ENCODE measurements around the gene NLRX1. TPM values are rescaled to one million over a fixed set of nuclear protein-coding genes. Genes with fewer than 3 reads are reported as not detected.

The NLRX1 gene
- total RNA-seq, 1 experiment from 2014 or later = 7.2 TPM

DNA sequence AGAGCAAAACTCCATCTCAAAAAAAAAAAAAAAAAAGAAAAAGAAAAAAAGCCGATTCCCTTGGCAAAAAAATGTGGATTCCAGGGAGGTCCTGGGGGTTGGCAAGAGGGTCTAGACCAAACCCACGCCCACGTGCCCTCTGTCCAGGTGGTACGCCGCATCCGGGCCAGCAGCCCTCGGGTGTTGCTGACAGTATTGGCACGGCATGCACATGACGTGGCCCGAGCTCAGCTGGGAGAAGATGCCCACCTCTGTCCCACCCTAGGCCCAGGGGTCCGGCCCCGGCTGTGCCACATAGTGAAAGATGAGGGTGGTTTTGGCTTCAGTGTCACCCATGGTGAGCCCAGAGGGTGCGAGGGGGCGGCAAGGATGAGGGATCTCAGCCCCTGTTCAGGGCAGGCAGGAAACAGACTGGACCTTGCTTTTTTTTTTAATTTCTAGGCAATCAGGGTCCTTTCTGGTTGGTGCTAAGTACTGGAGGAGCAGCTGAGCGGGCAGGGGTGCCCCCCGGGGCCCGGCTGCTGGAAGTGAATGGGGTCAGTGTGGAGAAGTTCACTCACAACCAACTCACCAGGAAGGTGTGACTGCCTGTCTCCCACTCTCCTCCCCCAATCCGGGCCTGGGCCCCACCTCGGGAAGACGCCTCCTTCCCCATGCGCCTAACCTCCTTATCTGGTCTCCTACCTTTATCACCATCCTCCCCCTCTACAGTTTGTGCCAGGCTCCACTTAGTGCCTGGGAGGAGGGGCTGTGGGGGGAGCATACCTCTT lies 18.8 kb downstream of the NLRX1 start:
- no peak overlapping the region for H3K27ac Mint-ChIP-seq (ENCODE audit: unreplicated experiment)
- H3K9me3 Mint-ChIP-seq (ENCODE audit: unreplicated experiment) = no peaks in the 10 kb centered on the region
- no peaks in the 10 kb centered on the region for H3K36me3 Mint-ChIP-seq (ENCODE audit: insufficient read depth, unreplicated experiment)
- no TSS peak for BruUV-seq (replicated peaks)
- H3K4me3 ChIP-seq (ENCODE audit: low read depth, low read length) = no peak overlapping the region
- ChIA-PET POLR2A (interaction anchor here (0.6 kb wide), 1 partner anchor 94 kb away, joined by 4 read pairs; no protein-coding TSS in a partner anchor), CTCF (no interaction called here)
- H3K4me1 ChIP-seq = peaks cover 30% of the 10 kb centered on the region
- H3K4me1 Mint-ChIP-seq (ENCODE audit: low read depth, unreplicated experiment) = peaks cover 25% of the 10 kb centered on the region
- TF ChIP-seq, protein P1, sequence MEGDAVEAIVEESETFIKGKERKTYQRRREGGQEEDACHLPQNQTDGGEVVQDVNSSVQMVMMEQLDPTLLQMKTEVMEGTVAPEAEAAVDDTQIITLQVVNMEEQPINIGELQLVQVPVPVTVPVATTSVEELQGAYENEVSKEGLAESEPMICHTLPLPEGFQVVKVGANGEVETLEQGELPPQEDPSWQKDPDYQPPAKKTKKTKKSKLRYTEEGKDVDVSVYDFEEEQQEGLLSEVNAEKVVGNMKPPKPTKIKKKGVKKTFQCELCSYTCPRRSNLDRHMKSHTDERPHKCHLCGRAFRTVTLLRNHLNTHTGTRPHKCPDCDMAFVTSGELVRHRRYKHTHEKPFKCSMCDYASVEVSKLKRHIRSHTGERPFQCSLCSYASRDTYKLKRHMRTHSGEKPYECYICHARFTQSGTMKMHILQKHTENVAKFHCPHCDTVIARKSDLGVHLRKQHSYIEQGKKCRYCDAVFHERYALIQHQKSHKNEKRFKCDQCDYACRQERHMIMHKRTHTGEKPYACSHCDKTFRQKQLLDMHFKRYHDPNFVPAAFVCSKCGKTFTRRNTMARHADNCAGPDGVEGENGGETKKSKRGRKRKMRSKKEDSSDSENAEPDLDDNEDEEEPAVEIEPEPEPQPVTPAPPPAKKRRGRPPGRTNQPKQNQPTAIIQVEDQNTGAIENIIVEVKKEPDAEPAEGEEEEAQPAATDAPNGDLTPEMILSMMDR (IDR thresholded peaks at IDR 0.05; ENCODE audit: insufficient read depth in 1 of 2, low read depth in 1 of 2, low read length in 1 of 2, severe bottlenecking in 1 of 2, unreplicated experiment in 1 of 2) = no peak
- no peaks in the 10 kb centered on the region for H3K27me3 ChIP-seq (replicated peaks; ENCODE audit: control insufficient read depth, insufficient read depth, low read length)
- intact Hi-C loops (cut with micrococcal nuclease; ENCODE audit: unreplicated experiment) = no loop called here
- H3K4me3 Mint-ChIP-seq (ENCODE audit: unreplicated experiment) = no peak overlapping the region
- H3K27me3 Mint-ChIP-seq (ENCODE audit: insufficient read depth, unreplicated experiment) = no peaks in the 10 kb centered on the region
- DNase-seq = no peak
- no peaks in the 10 kb centered on the region for H3K36me3 ChIP-seq (ENCODE audit: control insufficient read depth, insufficient read depth, low read length)
- no peaks in the 10 kb centered on the region for H3K9me3 ChIP-seq

GRCh38 chr11:119188067-119188466 lies 19.5 kb downstream of the NLRX1 start:
- ChIA-PET CTCF (no interaction called here), POLR2A (interaction anchor here (0.6 kb wide), 1 partner anchor 93 kb away, joined by 4 read pairs; no protein-coding TSS in a partner anchor)
- H3K27me3 Mint-ChIP-seq (ENCODE audit: insufficient read depth, unreplicated experiment) = no peaks in the 10 kb centered on the region
- no peaks in the 10 kb centered on the region for H3K27me3 ChIP-seq (replicated peaks; ENCODE audit: control insufficient read depth, insufficient read depth, low read length)
- no peaks in the 10 kb centered on the region for H3K9me3 ChIP-seq
- intact Hi-C loops (cut with micrococcal nuclease; ENCODE audit: unreplicated experiment) = no loop called here
- no peaks in the 10 kb centered on the region for H3K36me3 ChIP-seq (ENCODE audit: control insufficient read depth, insufficient read depth, low read length)
- no peaks in the 10 kb centered on the region for H3K36me3 Mint-ChIP-seq (ENCODE audit: insufficient read depth, unreplicated experiment)
- DNase-seq = no peak
- H3K27ac Mint-ChIP-seq (ENCODE audit: unreplicated experiment) = no peak overlapping the region
- TF ChIP-seq, protein P1 (IDR thresholded peaks at IDR 0.05; ENCODE audit: insufficient read depth in 1 of 2, low read depth in 1 of 2, low read length in 1 of 2, severe bottlenecking in 1 of 2, unreplicated experiment in 1 of 2) = no peak
- no peak overlapping the region for H3K4me3 ChIP-seq (ENCODE audit: low read depth, low read length)
- BruUV-seq (replicated peaks) = no TSS peak
- H3K4me1 Mint-ChIP-seq (ENCODE audit: low read depth, unreplicated experiment) = peaks cover 25% of the 10 kb centered on the region
- peaks cover 30% of the 10 kb centered on the region for H3K4me1 ChIP-seq
- H3K4me3 Mint-ChIP-seq (ENCODE audit: unreplicated experiment) = no peak overlapping the region
- H3K9me3 Mint-ChIP-seq (ENCODE audit: unreplicated experiment) = no peaks in the 10 kb centered on the region

- no peaks in the 10 kb centered on the region for H3K36me3 ChIP-seq (ENCODE audit: control insufficient read depth, insufficient read depth, low read length)
- POLR2A ChIA-PET = no interaction called here
- Mint-ChIP-seq H3K4me3 (ENCODE audit: unreplicated experiment) (no peak overlapping the region), H3K4me1 (ENCODE audit: low read depth, unreplicated experiment) (peaks cover 25% of the 10 kb centered on the region), H3K9me3 (ENCODE audit: unreplicated experiment) (no peaks in the 10 kb centered on the region), H3K36me3 (ENCODE audit: insufficient read depth, unreplicated experiment) (no peaks in the 10 kb centered on the region), H3K27ac (ENCODE audit: unreplicated experiment) (peak overlapping the region; percentile 38), H3K27me3 (ENCODE audit: insufficient read depth, unreplicated experiment) (no peaks in the 10 kb centered on the region)
- CTCF ChIA-PET = interaction anchor here (1.2 to 1.9 kb wide), 2 partner anchors 17 to 150 kb away, joined by 7 to 9 read pairs; partner anchors contain the start of gene CBL
- BruUV-seq (replicated peaks) = no TSS peak
- intact Hi-C loops (cut with micrococcal nuclease; ENCODE audit: unreplicated experiment) = no loop called here
- no peak overlapping the region for H3K4me3 ChIP-seq (ENCODE audit: low read depth, low read length)
- H3K9me3 ChIP-seq = no peaks in the 10 kb centered on the region
- no peaks in the 10 kb centered on the region for H3K27me3 ChIP-seq (replicated peaks; ENCODE audit: control insufficient read depth, insufficient read depth, low read length)
- DNase-seq = no peak
- TF ChIP-seq, protein P1 (IDR thresholded peaks at IDR 0.05; ENCODE audit: insufficient read depth in 1 of 2, low read depth in 1 of 2, low read length in 1 of 2, severe bottlenecking in 1 of 2, unreplicated experiment in 1 of 2) = no peak
- H3K4me1 ChIP-seq = peaks cover 30% of the 10 kb centered on the region
Observed at GRCh38 chr11:119188887-119189286, 20.4 kb downstream of the NLRX1 start.

Measured in Caco-2 (cell line).